Ammon's horn (tissue), 1 donor: ENCODE data around the gene THAP3.

Experiments
- DNase-seq: peaks from one replicate; pipeline ENCODE4 v3.0.0-alpha.2; 2016; ENCODE audit warnings: low spot score

THAP3 gene

DNA sequence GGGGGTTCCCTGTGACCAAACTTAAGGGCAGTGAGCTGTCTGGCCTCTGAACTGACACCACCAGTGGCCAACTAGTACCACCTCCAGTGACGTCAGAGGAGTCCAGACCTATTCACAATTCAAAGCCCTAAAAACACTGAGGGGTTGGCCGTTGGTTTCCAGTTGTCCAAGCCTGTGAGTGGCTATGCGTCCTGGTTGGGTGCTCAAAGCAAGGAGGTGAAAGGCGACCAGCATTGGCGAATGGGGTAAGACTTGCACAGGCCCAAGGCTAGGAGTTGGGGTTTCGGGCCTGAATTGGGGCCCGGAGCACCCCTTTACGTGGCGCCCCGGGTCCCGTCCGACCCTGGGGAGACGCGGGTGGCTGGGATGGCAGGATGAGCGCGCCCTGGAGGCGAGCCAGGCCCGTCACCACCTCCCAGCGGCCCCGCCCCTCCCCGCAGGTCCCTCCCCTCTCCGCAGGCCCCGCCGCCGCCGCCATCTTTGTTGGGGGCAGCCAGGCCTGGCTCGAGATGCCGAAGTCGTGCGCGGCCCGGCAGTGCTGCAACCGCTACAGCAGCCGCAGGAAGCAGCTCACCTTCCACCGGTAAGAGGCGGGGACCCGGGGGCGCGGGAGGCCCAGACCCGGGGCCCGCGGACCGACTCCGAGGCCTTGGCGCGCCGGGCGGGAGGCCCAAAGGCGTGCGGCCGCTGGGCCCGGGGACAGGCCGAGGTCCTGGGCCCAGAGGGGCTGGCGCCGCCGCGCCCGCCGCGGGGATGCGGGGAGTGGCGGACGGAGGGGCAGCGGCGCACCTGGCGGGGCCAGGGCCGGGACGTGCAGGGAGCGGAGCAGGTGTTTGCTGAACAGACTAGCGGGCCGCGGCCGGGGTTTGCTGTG is at the start of gene THAP3:
THAP3 (plus strand) TSS at position 159 of the 874 bp plus-strand sequence; CDS start at position 510, 351 bp downstream.
- peak; percentile 88 for DNase-seq

DNA sequence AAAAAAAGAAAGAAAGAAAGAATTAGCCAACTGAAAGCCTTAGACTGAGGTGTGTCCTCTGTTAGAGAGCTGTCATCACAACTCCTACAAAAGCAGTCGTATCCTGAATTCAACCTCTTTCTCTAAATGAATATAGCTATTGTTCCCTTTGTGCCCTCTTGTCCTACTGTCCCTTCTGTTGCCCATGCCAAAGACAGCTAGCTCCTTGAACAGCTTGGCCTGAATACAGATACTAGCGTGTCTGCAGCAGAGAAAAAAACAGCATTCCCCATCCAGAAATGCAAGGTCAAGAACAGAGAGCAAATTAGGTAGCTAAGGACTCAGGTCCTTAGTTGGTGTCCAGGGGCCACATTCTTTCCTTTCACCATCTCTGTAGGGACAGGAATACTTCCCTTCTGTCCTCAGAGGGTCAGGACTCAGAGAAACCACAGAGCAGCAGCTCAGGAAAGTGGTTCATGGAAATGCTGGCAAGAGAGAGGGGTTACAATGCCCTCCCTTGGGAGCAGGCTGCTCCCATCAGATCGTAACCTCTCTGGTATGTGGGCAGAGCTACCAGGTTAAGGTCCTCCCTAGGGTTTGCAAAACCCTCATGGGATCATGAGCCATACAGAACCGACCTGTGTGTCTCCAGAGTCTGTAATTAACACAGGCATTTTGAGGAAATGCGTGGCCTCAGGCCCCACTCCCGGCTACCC is 46.7 kb upstream of the THAP3 start:
- DNase-seq: no peak

GRCh38 chr1:6578624-6579373 is 45.9 kb upstream of the THAP3 start:
- DNase-seq: no peak

DNA sequence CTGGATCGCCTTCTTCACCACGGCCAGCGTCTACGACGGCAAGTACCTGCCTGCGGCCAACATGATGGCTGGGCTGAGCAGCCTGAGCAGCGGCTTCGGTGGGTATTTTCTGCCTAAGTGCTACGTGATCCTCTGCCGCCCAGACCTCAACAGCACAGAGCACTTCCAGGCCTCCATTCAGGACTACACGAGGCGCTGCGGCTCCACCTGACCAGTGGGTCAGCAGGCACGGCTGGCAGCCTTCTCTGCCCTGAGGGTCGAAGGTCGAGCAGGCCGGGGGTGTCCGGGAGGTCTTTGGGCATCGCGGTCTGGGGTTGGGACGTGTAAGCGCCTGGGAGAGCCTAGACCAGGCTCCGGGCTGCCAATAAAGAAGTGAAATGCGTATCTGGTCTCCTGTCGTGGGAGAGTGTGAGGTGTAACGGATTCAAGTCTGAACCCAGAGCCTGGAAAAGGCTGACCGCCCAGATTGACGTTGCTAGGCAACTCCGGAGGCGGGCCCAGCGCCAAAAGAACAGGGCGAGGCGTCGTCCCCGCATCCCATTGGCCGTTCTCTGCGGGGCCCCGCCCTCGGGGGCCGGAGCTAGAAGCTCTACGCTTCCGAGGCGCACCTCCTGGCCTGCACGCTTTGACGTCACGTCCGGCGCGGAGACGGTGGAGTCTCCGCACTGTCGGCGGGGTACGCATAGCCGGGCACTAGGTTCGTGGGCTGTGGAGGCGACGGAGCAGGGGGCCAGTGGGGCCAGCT is 45.1 kb upstream of the THAP3 start, which contains the start of gene ZBTB48:
ZBTB48 (plus strand) TSS at position 621 of the 745 bp plus-strand sequence. CDS start 616 bp downstream, outside the sequence.
- DNase-seq: peak; percentile 99

- no peak for DNase-seq
Measured at GRCh38 chr1:6580119-6580592, 44.5 kb upstream of the THAP3 start.

GRCh38 chr1:6580593-6581409 is 43.9 kb upstream of the THAP3 start:
- no peak for DNase-seq

GRCh38 chr1:6581561-6582305 is 42.9 kb upstream of the THAP3 start:
- no peak for DNase-seq

GRCh38 chr1:6582370-6582769 is 42.3 kb upstream of the THAP3 start:
- DNase-seq: no peak

GRCh38 chr1:6584126-6585080 is 40.3 kb upstream of the THAP3 start:
- DNase-seq: no peak

- DNase-seq: no peak
Measured at GRCh38 chr1:6585081-6585722, 39.5 kb upstream of the THAP3 start.

DNA sequence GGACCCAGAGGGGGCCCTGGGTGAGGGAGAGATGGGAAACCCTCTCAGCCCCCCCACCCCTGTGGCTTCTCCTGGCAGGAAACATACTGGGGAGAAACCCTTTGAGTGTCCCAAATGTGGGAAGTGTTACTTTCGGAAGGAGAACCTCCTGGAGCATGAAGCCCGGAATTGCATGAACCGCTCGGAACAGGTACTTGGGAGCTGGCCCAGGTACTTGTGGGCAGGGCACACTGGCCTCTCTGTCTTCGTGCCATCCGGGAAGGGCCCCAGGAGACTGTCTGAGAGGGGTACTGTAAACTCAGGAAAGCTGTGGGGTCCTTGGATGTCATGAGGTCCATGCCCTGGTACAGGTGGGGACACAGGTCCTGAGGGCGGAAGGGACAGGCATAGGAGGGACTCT is 38.8 kb upstream of the THAP3 start:
- DNase-seq: no peak

DNA sequence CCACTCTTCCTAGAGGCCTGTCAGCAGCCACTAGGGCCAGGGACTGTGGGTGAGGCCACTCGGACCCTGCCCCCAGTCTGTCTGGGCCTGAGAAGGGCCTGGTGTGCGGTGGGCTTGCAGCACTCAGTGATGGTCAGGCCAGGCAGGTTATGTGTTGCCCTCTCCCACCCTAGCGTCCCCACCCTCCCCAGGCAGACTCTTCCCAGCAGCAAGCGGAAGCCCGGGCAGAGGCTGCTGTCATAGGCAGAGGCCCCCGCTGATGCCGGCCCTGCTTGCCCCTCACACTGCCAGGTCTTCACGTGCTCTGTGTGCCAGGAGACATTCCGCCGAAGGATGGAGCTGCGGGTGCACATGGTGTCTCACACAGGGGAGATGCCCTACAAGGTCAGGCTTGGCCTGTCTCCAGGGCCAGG is 38.3 kb upstream of the THAP3 start:
- DNase-seq: no peak

GRCh38 chr1:6587261-6588005 is 37.2 kb upstream of the THAP3 start:
- peak; percentile 87 for DNase-seq

DNA sequence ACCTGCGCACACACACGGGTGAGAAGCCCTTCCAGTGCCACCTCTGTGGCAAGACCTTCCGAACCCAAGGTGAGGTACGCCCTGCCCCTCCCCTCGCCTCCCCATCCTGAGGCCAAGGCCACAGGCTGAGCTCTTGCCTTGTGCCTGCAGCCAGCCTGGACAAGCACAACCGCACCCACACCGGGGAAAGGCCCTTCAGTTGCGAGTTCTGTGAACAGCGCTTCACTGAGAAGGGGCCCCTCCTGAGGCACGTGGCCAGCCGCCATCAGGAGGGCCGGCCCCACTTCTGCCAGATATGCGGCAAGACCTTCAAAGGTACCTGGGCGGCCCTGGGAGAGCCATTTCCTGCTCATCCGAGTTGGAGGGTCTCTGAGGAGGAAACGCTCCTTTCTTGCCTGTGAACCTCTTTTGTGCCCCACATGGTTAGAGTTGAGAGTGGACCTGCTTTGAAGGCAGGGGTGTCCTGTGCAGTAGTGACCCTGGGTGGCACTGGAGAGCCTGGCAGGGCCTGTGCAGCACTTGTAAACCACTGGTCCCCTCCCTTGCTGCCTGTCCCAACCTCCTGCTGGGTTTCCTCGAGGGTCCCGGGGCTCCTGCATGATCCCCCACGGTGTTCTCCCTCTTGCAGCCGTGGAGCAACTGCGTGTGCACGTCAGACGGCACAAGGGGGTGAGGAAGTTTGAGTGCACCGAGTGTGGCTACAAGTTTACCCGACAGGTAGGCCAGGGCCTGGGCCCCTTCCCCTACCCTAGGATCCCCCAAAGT is 36.4 kb upstream of the THAP3 start:
- no peak for DNase-seq

- DNase-seq: no peak
Measured at GRCh38 chr1:6588893-6589520, 35.7 kb upstream of the THAP3 start.

GRCh38 chr1:6590046-6590445 is 34.6 kb upstream of the THAP3 start:
- DNase-seq: no peak
